ENCODE measurements around the gene CREB3L2.

DNA sequence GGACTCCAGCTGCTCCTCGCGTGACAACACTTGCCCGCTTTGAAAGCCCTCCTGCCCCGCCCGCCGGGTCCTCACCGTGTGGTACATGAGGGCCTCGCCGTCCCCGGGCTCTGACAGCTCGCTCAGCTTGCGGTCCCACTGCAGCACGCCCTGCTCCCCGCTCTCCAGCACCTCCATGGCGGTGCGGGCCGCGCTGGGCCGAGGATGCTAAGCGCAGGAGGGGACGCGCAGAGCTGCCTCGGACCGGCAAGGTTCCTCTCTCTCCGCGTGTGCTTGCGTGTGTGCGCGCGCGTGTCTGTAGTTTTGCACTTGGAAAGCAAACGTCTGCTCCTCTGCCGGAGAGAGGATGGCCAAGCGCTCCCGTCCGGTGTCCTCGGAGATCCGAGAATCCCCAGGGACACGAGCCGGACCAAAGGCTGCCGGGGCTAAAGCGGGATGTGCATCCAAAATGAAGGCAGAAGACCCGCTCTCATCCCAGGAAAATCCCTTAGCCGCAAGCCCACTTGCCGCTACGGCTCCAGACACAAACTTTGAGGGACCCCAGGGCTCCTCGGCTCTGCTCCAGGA lies at the start of gene CREB3L2:
- TF ChIP-seq, protein P1, sequence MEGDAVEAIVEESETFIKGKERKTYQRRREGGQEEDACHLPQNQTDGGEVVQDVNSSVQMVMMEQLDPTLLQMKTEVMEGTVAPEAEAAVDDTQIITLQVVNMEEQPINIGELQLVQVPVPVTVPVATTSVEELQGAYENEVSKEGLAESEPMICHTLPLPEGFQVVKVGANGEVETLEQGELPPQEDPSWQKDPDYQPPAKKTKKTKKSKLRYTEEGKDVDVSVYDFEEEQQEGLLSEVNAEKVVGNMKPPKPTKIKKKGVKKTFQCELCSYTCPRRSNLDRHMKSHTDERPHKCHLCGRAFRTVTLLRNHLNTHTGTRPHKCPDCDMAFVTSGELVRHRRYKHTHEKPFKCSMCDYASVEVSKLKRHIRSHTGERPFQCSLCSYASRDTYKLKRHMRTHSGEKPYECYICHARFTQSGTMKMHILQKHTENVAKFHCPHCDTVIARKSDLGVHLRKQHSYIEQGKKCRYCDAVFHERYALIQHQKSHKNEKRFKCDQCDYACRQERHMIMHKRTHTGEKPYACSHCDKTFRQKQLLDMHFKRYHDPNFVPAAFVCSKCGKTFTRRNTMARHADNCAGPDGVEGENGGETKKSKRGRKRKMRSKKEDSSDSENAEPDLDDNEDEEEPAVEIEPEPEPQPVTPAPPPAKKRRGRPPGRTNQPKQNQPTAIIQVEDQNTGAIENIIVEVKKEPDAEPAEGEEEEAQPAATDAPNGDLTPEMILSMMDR (conservative IDR thresholded peaks at IDR 0.05) = no peak
- TF ChIP-seq EZH2 (IDR thresholded peaks at IDR 0.05; ENCODE audit: low read depth) = no peak

All from PC-9 (cell line).